ENCODE results near the gene CENATAC.
"Not testable (repeated sequence)": the region's sequence is repeated elsewhere in the genome, so short reads cannot be mapped to it uniquely, and the experiment has no call there.

Gene CENATAC

GRCh38 chr11:119056421-119056999 is 58.6 kb downstream of the CENATAC start:
- DNase-seq: no peak

- DNase-seq: peak; percentile 92 to 96
These were observed 59.2 kb downstream of the CENATAC start, which contains the start of gene HYOU1 for GRCh38 chr11:119057000-119057769. HYOU1 (minus strand) TSS chr11:119057205; CDS start chr11:119056160, 1,045 bp downstream.

- DNase-seq: not testable (repeated sequence)
These were observed 61.2 kb downstream of the CENATAC start for GRCh38 chr11:119059128-119059527.

GRCh38 chr11:119061256-119061655 is 63.3 kb downstream of the CENATAC start:
- DNase-seq: no peak

- DNase-seq: no peak
These were observed 64.8 kb downstream of the CENATAC start for GRCh38 chr11:119062779-119063178.

- peak in 1 of 2 experiments; percentile 11 for DNase-seq
These were observed 67.4 kb downstream of the CENATAC start for GRCh38 chr11:119065369-119065768.
